Ovary (tissue), 3 donors: ENCODE measurements around the gene TBCE.

Experiments
- CTCF ChIP-seq, 3 donors: fragments of 450-650 bp in 2 of 3; fragments of 200-600 bp in 1 of 3; IDR thresholded peaks; one replicate each; pipeline versions ENCODE4 v1.5.1 to v1.8.0; 2016 to 2022; ENCODE audit warnings: antibody characterized with exemption in 3 of 3, mild to moderate bottlenecking in 1 of 3
- POLR2A ChIP-seq: fragments of 450-650 bp; IDR thresholded peaks from one replicate; pipeline ENCODE4 v1.6.1; 2017; ENCODE audit warnings: antibody characterized with exemption, mild to moderate bottlenecking, moderate library complexity
- donor health status: DM: no; HTN: no; CAD: no.

DNA sequence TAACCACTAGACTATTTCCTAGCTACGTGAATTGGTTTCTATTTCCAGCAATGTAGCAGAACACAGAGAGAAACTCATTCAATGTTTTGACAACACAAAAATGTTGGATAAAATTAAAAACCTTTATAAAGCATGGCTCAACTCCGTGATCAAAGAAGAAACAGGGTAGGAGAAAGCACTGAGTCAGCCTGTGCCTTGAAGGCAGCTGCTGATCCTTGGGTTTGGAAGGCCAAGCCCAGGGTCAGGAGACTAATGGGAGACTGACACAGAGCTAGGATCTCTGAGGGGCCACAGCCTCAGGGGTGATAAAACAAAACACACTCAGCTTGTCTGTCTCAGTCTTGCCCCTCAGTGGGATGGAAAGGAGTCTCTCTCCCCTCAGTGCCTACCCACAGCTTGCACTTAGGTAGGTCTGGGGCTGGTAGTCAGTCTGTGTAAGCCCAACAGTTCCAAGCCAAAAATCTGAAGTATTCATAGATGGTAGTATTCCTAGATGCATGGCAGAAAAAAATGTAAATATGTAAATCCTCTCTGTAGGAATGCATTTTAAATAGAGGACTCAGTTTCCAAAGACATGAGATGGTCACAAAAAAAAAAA lies 83.8 kb downstream of the TBCE start:
- no peak for TF ChIP-seq POLR2A
- no peak for TF ChIP-seq CTCF (IDR thresholded peaks at IDR 0.05)
